ENCODE results near the gene EMP1. TPM values are rescaled to one million over a fixed set of nuclear protein-coding genes. Genes with fewer than 3 reads are reported as not detected.
A peak's percentile ranks its signal among the peaks of the same experiment; 100 is the strongest.

EMP1 gene
- total RNA-seq, 1 donor from 2014 or later = 286 TPM

GRCh38 chr12:13179211-13180074 lies 17.1 kb upstream of the EMP1 start:
- peak; percentile 77 for DNase-seq
- Histone ChIP-seq H3K27ac (peak overlapping the region; percentile 66), H3K36me3 (no peaks in the 10 kb centered on the region), H3K27me3 (no peaks in the 10 kb centered on the region), H3K4me3 (no peak overlapping the region), H3K9me3 (no peaks in the 10 kb centered on the region), H3K4me1 (peaks cover 18% of the 10 kb centered on the region)
- TF ChIP-seq CTCF (IDR thresholded peaks at IDR 0.05) = no peak
- intact Hi-C loops (cut with DNase I) = no loop called here
- peak; percentile 82 for ATAC-seq

GRCh38 chr12:13181375-13182070 lies 15.0 kb upstream of the EMP1 start:
- H3K36me3 ChIP-seq = no peaks in the 10 kb centered on the region
- ATAC-seq (no peak), DNase-seq (no peak)
- intact Hi-C loops (cut with DNase I) = no loop called here
- no peak overlapping the region for H3K4me3 ChIP-seq
- no peaks in the 10 kb centered on the region for H3K27me3 ChIP-seq
- no peak overlapping the region for H3K27ac ChIP-seq
- no peaks in the 10 kb centered on the region for H3K9me3 ChIP-seq
- peaks cover 9% of the 10 kb centered on the region for H3K4me1 ChIP-seq
- TF ChIP-seq CTCF (IDR thresholded peaks at IDR 0.05) = no peak

- Histone ChIP-seq H3K9me3 (no peaks in the 10 kb centered on the region), H3K36me3 (no peaks in the 10 kb centered on the region), H3K4me1 (peaks cover 9% of the 10 kb centered on the region), H3K4me3 (no peak overlapping the region), H3K27me3 (no peaks in the 10 kb centered on the region), H3K27ac (no peak overlapping the region)
- DNase-seq (no peak), ATAC-seq (no peak)
- no peak for TF ChIP-seq CTCF (IDR thresholded peaks at IDR 0.05)
- intact Hi-C loops (cut with DNase I) = no loop called here
Measured at GRCh38 chr12:13182881-13183280, 13.6 kb upstream of the EMP1 start.

- peaks cover 9% of the 10 kb centered on the region for H3K4me1 ChIP-seq
- intact Hi-C loops (cut with DNase I) = no loop called here
- H3K27ac ChIP-seq = no peak overlapping the region
- no peak for ATAC-seq
- H3K4me3 ChIP-seq = no peak overlapping the region
- H3K27me3 ChIP-seq = no peaks in the 10 kb centered on the region
- TF ChIP-seq CTCF (IDR thresholded peaks at IDR 0.05) = no peak
- H3K9me3 ChIP-seq = no peaks in the 10 kb centered on the region
- no peak for DNase-seq
- no peaks in the 10 kb centered on the region for H3K36me3 ChIP-seq
Measured at GRCh38 chr12:13183620-13184019, 12.9 kb upstream of the EMP1 start.

GRCh38 chr12:13186302-13186701 lies 10.2 kb upstream of the EMP1 start:
- ATAC-seq (peak; percentile 67), DNase-seq (no peak)
- Histone ChIP-seq H3K27ac (no peak overlapping the region), H3K4me1 (no peaks in the 10 kb centered on the region), H3K9me3 (no peaks in the 10 kb centered on the region), H3K4me3 (no peak overlapping the region), H3K27me3 (no peaks in the 10 kb centered on the region), H3K36me3 (no peaks in the 10 kb centered on the region)
- intact Hi-C loops (cut with DNase I) = no loop called here
- no peak for TF ChIP-seq CTCF (IDR thresholded peaks at IDR 0.05)

Data from upper lobe of right lung (tissue), 1 donor.